K562 (cell line): Measurements from ENCODE around the gene ZNF236. TPM values are rescaled to one million over a fixed set of nuclear protein-coding genes. Genes with fewer than 3 reads are reported as not detected.

Experiments
- ADNP ChIP-seq: fragments of 200-800 bp; sonication (Bioruptor generic); IDR thresholded peaks from 2 replicates; pipeline ENCODE4 v1.6.1; 2016; ENCODE audit warnings: missing genetic modification characterization, missing compliant biosample characterization
- CBX1 ChIP-seq: sonication (generic); IDR thresholded peaks from 2 replicates; pipeline ENCODE4 v1.6.1; 2016; ENCODE audit warnings: antibody characterized with exemption, low read depth, mild to moderate bottlenecking
- CEBPB ChIP-seq: fragments of 450-650 bp; IDR thresholded peaks from 2 replicates; pipeline ENCODE4 v1.6.1; 2016; ENCODE audit warnings: missing genetic modification characterization, missing compliant biosample characterization
- DMBX1 ChIP-seq: fragments of 250-450 bp; sonication (Bioruptor Pico); IDR thresholded peaks from 2 replicates; pipeline ENCODE4 v1.8.0; 2022; ENCODE audit warnings: inconsistent platforms, mild to moderate bottlenecking, moderate library complexity, borderline replicate concordance
- ETV6 ChIP-seq, 3 experiments: fragments of 150-350 bp in 1 of 3; sonication (generic) in 1 of 3; formaldehyde crosslinking in 1 of 3; IDR thresholded peaks; 2 replicates each; pipeline versions ENCODE4 v1.6.1 to v1.8.0; 2014 to 2022; ENCODE audit warnings: borderline replicate concordance in 2 of 3, low read depth in 2 of 3, antibody characterized with exemption in 1 of 3, low read length in 1 of 3, mild to moderate bottlenecking in 1 of 3, missing genetic modification reagents in 1 of 3
- MCM2 ChIP-seq: fragments of 450-650 bp; IDR thresholded peaks from 2 replicates; pipeline ENCODE4 v1.6.1; 2017; ENCODE audit warnings: low read depth, mild to moderate bottlenecking
- NR2F6 ChIP-seq: fragments of 450-650 bp; formaldehyde crosslinking; IDR thresholded peaks from 2 replicates; pipeline ENCODE4 v1.4.0; 2020; ENCODE audit warnings: mild to moderate bottlenecking
- NR4A1 ChIP-seq, 2 experiments: fragments of 250-450 bp in 1 of 2; fragments of 450-650 bp in 1 of 2; sonication (Bioruptor Pico) in 1 of 2; IDR thresholded peaks; 2 replicates each; pipeline versions ENCODE4 v1.4.0 to v1.6.1; 2016 to 2020; ENCODE audit warnings: mild to moderate bottlenecking in 2 of 2, missing compliant biosample characterization in 1 of 2, missing genetic modification characterization in 1 of 2, moderate library complexity in 1 of 2
- NRF1 ChIP-seq, 2 experiments: fragments of 450-650 bp; IDR thresholded peaks in 1 of 2; conservative IDR thresholded peaks in 1 of 2; 2 replicates each; pipeline ENCODE4 v1.6.1; 2014; ENCODE audit warnings: mild to moderate bottlenecking in 2 of 2
- SNIP1 ChIP-seq: fragments of 450-650 bp; IDR thresholded peaks from 2 replicates; pipeline ENCODE4 v1.7.1; 2017; ENCODE audit warnings: low read depth, mild to moderate bottlenecking
- ZC3H11A ChIP-seq: IDR thresholded peaks from 2 replicates; pipeline ENCODE4 v1.6.1; 2012; ENCODE audit warnings: low read depth, low read length, improper control_type of control experiment
- ZKSCAN1 ChIP-seq: fragments of 150-350 bp; IDR thresholded peaks from 2 replicates; pipeline ENCODE4 v1.6.1; 2016; ENCODE audit warnings: low read depth, low read length
- ZNF57 ChIP-seq: fragments of 450-650 bp; formaldehyde crosslinking; IDR thresholded peaks from 2 replicates; pipeline ENCODE4 v1.4.0; 2020; ENCODE audit warnings: mild to moderate bottlenecking, moderate library complexity
- ZNF668 ChIP-seq: fragments of 250-450 bp; sonication (Bioruptor Pico); IDR thresholded peaks from 2 replicates; pipeline ENCODE4 v1.8.0; 2022; ENCODE audit warnings: mild to moderate bottlenecking, inconsistent platforms
- polyA plus RNA-seq, 8 experiments: library from polyadenylated mRNA; depleted of rRNA in 4 of 8; stranded (reverse) in 5 of 8; unstranded in 3 of 8; fragments of >200 nt; fragmentation: Nextera tagmentation in 2 of 8; fragmentation: Illumina TruSeq in 1 of 8; extraction: Ambion mirVana in 2 of 8; extraction: Trizol in 1 of 8; gene quantifications; 2 replicates each; pipeline versions ENCODE4 v1.2.1 to v1.2.3, GENCODE V29; 2011 to 2014; ENCODE audit warnings: inconsistent platforms in 1 of 8, missing spikeins in 1 of 8
- total RNA-seq, 7 experiments: library from RNA; depleted of rRNA in 6 of 7; stranded (reverse); fragments of >200 nt in 6 of 7; fragmentation: Illumina TruSeq in 2 of 7; extraction: Trizol in 2 of 7; gene quantifications; 2 replicates each; pipeline versions ENCODE4 v1.2.1 to v1.2.3, GENCODE V29; 2011 to 2021; ENCODE audit warnings: low replicate concordance in 1 of 7
- TF ChIP-seq, protein P1 (sequence below): fragments of 250-450 bp; sonication (Bioruptor Pico); IDR thresholded peaks from 2 replicates; pipeline ENCODE4 v1.6.1; 2021; ENCODE audit warnings: mild to moderate bottlenecking
- TF ChIP-seq, protein P2 (sequence below): fragments of 150-350 bp; conservative IDR thresholded peaks from 2 replicates; pipeline ENCODE4 v1.6.1; 2014; ENCODE audit warnings: low read length
- TF ChIP-seq, protein P3 (sequence below): fragments of 450-650 bp; formaldehyde crosslinking; IDR thresholded peaks from 2 replicates; pipeline ENCODE4 v1.4.0; 2020; ENCODE audit warnings: mild to moderate bottlenecking, moderate library complexity
- TF ChIP-seq, protein P4 (sequence below): conservative IDR thresholded peaks from 2 replicates; pipeline ENCODE4 v1.6.1; 2011; ENCODE audit warnings: low read depth, mild to moderate bottlenecking, low read length; ENCODE audit not compliant: control insufficient read depth
- TF ChIP-seq, protein P5 (sequence below), 3 experiments: fragments of 200-800 bp in 1 of 3; sonication (Bioruptor generic) in 1 of 3; sonication (generic) in 1 of 3; formaldehyde crosslinking in 1 of 3; IDR thresholded peaks; 2 replicates each; pipeline versions ENCODE4 v1.6.1 to v1.8.0; 2016 to 2022; ENCODE audit warnings: mild to moderate bottlenecking in 2 of 3, missing compliant biosample characterization in 2 of 3, missing genetic modification characterization in 2 of 3, missing genetic modification reagents in 1 of 3

The ZNF236 gene
- total and polyA plus RNA-seq, 9 of the 15 experiments (the other 6 are each of a cell fraction or from before 2014, with no cell fraction given), result 0.35 to 8.7 (median 3.4) TPM

DNA sequence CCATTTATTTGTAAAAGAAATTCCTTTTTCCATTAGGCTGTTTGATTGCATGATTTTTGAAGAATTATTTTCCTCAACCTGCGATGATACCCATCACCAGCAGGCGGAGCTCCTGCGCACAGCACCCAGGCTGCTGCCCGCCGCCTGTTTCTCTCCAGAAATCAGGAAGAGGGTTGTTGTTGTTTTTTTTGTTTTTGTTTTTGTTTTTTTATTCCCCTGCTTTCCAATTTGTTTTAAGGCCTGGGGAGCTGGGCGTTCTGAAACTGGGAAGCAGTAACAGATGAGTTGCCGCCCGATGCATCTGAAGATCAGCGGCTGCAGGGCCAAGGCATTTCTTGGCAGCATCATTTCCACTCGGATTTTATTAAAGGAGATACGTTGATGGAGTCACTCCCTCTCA lies 178.2 kb downstream of the ZNF236 start (continued):
- TF ChIP-seq, protein P1, sequence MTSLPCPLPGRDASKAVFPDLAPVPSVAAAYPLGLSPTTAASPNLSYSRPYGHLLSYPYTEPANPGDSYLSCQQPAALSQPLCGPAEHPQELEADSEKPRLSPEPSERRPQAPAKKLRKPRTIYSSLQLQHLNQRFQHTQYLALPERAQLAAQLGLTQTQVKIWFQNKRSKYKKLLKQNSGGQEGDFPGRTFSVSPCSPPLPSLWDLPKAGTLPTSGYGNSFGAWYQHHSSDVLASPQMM, result no peak
- TF ChIP-seq ADNP (tag), result no peak
- TF ChIP-seq NR2F6, result no peak
- TF ChIP-seq MCM2, result no peak
- TF ChIP-seq ZC3H11A, result no peak
- TF ChIP-seq NRF1 (conservative IDR thresholded peaks at IDR 0.05 in 1 of 2, IDR thresholded peaks at IDR 0.05 in 1 of 2), result 0 out of 4 replicates have a peak, but pooled peaks of 1 of the 2 experiments have one; percentile 12
- TF ChIP-seq ETV6 (IDR thresholded peaks at IDR 0.05; ENCODE audit: borderline replicate concordance in 1 of 2, low read depth in 2 of 2, low read length in 1 of 2), result no peak
- TF ChIP-seq ETV6 (CRISPR knock-in tag; IDR thresholded peaks at IDR 0.05; ENCODE audit: borderline replicate concordance), result no peak
- no peak for TF ChIP-seq DMBX1 (CRISPR knock-in tag)
- TF ChIP-seq, protein P2, sequence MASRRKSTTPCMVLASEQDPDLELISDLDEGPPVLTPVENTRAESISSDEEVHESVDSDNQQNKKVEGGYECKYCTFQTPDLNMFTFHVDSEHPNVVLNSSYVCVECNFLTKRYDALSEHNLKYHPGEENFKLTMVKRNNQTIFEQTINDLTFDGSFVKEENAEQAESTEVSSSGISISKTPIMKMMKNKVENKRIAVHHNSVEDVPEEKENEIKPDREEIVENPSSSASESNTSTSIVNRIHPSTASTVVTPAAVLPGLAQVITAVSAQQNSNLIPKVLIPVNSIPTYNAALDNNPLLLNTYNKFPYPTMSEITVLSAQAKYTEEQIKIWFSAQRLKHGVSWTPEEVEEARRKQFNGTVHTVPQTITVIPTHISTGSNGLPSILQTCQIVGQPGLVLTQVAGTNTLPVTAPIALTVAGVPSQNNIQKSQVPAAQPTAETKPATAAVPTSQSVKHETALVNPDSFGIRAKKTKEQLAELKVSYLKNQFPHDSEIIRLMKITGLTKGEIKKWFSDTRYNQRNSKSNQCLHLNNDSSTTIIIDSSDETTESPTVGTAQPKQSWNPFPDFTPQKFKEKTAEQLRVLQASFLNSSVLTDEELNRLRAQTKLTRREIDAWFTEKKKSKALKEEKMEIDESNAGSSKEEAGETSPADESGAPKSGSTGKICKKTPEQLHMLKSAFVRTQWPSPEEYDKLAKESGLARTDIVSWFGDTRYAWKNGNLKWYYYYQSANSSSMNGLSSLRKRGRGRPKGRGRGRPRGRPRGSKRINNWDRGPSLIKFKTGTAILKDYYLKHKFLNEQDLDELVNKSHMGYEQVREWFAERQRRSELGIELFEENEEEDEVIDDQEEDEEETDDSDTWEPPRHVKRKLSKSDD, result no peak
- no peak for TF ChIP-seq ZNF57
- TF ChIP-seq, protein P3, sequence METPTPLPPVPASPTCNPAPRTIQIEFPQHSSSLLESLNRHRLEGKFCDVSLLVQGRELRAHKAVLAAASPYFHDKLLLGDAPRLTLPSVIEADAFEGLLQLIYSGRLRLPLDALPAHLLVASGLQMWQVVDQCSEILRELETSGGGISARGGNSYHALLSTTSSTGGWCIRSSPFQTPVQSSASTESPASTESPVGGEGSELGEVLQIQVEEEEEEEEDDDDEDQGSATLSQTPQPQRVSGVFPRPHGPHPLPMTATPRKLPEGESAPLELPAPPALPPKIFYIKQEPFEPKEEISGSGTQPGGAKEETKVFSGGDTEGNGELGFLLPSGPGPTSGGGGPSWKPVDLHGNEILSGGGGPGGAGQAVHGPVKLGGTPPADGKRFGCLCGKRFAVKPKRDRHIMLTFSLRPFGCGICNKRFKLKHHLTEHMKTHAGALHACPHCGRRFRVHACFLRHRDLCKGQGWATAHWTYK (CRISPR knock-in tag), result no peak
- TF ChIP-seq SNIP1, result no peak
- no peak for TF ChIP-seq NR4A1 (CRISPR knock-in tag; IDR thresholded peaks at IDR 0.05)
- TF ChIP-seq NR4A1 (tag; IDR thresholded peaks at IDR 0.05), result no peak
- no peak for TF ChIP-seq CEBPB (tag)
- TF ChIP-seq ZNF668 (CRISPR knock-in tag), result no peak
- no peak for TF ChIP-seq CBX1
- TF ChIP-seq, protein P4, sequence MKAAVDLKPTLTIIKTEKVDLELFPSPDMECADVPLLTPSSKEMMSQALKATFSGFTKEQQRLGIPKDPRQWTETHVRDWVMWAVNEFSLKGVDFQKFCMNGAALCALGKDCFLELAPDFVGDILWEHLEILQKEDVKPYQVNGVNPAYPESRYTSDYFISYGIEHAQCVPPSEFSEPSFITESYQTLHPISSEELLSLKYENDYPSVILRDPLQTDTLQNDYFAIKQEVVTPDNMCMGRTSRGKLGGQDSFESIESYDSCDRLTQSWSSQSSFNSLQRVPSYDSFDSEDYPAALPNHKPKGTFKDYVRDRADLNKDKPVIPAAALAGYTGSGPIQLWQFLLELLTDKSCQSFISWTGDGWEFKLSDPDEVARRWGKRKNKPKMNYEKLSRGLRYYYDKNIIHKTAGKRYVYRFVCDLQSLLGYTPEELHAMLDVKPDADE, result no peak
- TF ChIP-seq, protein P5, sequence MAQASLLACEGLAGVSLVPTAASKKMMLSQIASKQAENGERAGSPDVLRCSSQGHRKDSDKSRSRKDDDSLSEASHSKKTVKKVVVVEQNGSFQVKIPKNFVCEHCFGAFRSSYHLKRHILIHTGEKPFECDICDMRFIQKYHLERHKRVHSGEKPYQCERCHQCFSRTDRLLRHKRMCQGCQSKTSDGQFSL (CRISPR knock-in tag; IDR thresholded peaks at IDR 0.05), result no peak
- TF ChIP-seq, protein P5 (tag; IDR thresholded peaks at IDR 0.05), result no peak
- TF ChIP-seq ZKSCAN1, result no peak
